ENCODE results near the gene VPS37B. TPM values are rescaled to one million over a fixed set of nuclear protein-coding genes. Genes with fewer than 3 reads are reported as not detected.
"Not testable (repeated sequence)": the region's sequence is repeated elsewhere in the genome, so short reads cannot be mapped to it uniquely, and the experiment has no call there.

The VPS37B gene, protein sequence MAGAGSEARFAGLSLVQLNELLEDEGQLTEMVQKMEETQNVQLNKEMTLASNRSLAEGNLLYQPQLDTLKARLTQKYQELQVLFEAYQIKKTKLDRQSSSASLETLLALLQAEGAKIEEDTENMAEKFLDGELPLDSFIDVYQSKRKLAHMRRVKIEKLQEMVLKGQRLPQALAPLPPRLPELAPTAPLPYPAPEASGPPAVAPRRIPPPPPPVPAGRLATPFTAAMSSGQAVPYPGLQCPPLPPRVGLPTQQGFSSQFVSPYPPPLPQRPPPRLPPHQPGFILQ
- total RNA-seq = 81.5 and 83.9 TPM in 2 replicates

- H3K27me3 ChIP-seq (ENCODE audit: control insufficient read depth, insufficient read depth, low read length) = no peaks in the 10 kb centered on the region
- TF ChIP-seq, protein P1, sequence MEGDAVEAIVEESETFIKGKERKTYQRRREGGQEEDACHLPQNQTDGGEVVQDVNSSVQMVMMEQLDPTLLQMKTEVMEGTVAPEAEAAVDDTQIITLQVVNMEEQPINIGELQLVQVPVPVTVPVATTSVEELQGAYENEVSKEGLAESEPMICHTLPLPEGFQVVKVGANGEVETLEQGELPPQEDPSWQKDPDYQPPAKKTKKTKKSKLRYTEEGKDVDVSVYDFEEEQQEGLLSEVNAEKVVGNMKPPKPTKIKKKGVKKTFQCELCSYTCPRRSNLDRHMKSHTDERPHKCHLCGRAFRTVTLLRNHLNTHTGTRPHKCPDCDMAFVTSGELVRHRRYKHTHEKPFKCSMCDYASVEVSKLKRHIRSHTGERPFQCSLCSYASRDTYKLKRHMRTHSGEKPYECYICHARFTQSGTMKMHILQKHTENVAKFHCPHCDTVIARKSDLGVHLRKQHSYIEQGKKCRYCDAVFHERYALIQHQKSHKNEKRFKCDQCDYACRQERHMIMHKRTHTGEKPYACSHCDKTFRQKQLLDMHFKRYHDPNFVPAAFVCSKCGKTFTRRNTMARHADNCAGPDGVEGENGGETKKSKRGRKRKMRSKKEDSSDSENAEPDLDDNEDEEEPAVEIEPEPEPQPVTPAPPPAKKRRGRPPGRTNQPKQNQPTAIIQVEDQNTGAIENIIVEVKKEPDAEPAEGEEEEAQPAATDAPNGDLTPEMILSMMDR (IDR thresholded peaks at IDR 0.05; ENCODE audit: insufficient read depth, low read length, poor library complexity, severe bottlenecking) = no peak
- no peak for DNase-seq (ENCODE audit: low read depth)
- H3K36me3 ChIP-seq (ENCODE audit: control insufficient read depth, insufficient read depth, low read length) = no peaks in the 10 kb centered on the region
- peak within 1 kb of the TSS; percentile 97 for H3K4me3 ChIP-seq (ENCODE audit: low read depth, low read length)
Measured at GRCh38 chr12:122895704-122896636, at the start of gene VPS37B. Gene VPS37B, minus strand, starts transcription at chr12:122896124. Its CDS starts 62 bp downstream, at chr12:122896062.

GRCh38 chr12:122944605-122945592 is 49.0 kb upstream of the VPS37B start:
- Histone ChIP-seq H3K27me3 (ENCODE audit: control insufficient read depth, insufficient read depth, low read length) (no peaks in the 10 kb centered on the region), H3K36me3 (ENCODE audit: control insufficient read depth, insufficient read depth, low read length) (no peaks in the 10 kb centered on the region), H3K4me3 (ENCODE audit: low read depth, low read length) (no peak overlapping the region)
- DNase-seq (ENCODE audit: low read depth) = peak; percentile 53
- TF ChIP-seq, protein P1 (IDR thresholded peaks at IDR 0.05; ENCODE audit: insufficient read depth, low read length, poor library complexity, severe bottlenecking) = no peak

GRCh38 chr12:122943196-122943595 is 47.3 kb upstream of the VPS37B start:
- TF ChIP-seq, protein P1 (IDR thresholded peaks at IDR 0.05; ENCODE audit: insufficient read depth, low read length, poor library complexity, severe bottlenecking) = no peak
- no peaks in the 10 kb centered on the region for H3K36me3 ChIP-seq (ENCODE audit: control insufficient read depth, insufficient read depth, low read length)
- H3K27me3 ChIP-seq (ENCODE audit: control insufficient read depth, insufficient read depth, low read length) = no peaks in the 10 kb centered on the region
- no peak overlapping the region for H3K4me3 ChIP-seq (ENCODE audit: low read depth, low read length)
- no peak for DNase-seq (ENCODE audit: low read depth)

- Histone ChIP-seq H3K4me3 (ENCODE audit: low read depth, low read length) (no peak overlapping the region), H3K36me3 (ENCODE audit: control insufficient read depth, insufficient read depth, low read length) (no peaks in the 10 kb centered on the region), H3K27me3 (ENCODE audit: control insufficient read depth, insufficient read depth, low read length) (no peaks in the 10 kb centered on the region)
- TF ChIP-seq, protein P1 (IDR thresholded peaks at IDR 0.05; ENCODE audit: insufficient read depth, low read length, poor library complexity, severe bottlenecking) = no peak
- no peak for DNase-seq (ENCODE audit: low read depth)
Measured at GRCh38 chr12:122942637-122943036, 46.7 kb upstream of the VPS37B start.

DNA sequence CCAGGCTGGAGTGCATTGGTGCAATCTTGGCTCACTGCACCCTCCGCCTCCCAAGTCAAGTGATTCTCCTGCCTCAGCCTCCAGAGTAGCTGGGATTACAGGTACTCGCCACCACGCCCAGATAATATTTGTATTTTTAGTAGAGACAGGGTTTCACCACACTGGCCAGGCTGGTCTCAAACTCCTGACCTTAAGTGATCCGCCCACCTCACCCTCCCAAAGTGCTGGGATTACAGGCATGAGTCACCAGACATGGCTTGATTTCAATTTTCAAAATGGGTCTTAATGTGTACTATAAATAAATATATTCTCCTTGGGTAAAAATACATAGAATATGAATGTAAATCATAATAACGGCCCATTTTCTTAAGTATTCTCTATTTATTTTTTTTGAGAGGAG is 45.4 kb upstream of the VPS37B start:
- DNase-seq (ENCODE audit: low read depth); H3K27me3 ChIP-seq (ENCODE audit: control insufficient read depth, insufficient read depth, low read length); H3K36me3 ChIP-seq (ENCODE audit: control insufficient read depth, insufficient read depth, low read length); H3K4me3 ChIP-seq (ENCODE audit: low read depth, low read length): not testable (repeated sequence)

Data from kidney epithelial cell (primary cell).